ENCODE data around the gene MXD4. TPM values are rescaled to one million over a fixed set of nuclear protein-coding genes. Genes with fewer than 3 reads are reported as not detected.
A peak's percentile ranks its signal among the peaks of the same experiment; 100 is the strongest.
"Not testable (repeated sequence)": the region's sequence is repeated elsewhere in the genome, so short reads cannot be mapped to it uniquely, and the experiment has no call there.

Gene MXD4
- total RNA-seq, 2 experiments from 2014 or later = 3.6 to 4.9 TPM

DNA sequence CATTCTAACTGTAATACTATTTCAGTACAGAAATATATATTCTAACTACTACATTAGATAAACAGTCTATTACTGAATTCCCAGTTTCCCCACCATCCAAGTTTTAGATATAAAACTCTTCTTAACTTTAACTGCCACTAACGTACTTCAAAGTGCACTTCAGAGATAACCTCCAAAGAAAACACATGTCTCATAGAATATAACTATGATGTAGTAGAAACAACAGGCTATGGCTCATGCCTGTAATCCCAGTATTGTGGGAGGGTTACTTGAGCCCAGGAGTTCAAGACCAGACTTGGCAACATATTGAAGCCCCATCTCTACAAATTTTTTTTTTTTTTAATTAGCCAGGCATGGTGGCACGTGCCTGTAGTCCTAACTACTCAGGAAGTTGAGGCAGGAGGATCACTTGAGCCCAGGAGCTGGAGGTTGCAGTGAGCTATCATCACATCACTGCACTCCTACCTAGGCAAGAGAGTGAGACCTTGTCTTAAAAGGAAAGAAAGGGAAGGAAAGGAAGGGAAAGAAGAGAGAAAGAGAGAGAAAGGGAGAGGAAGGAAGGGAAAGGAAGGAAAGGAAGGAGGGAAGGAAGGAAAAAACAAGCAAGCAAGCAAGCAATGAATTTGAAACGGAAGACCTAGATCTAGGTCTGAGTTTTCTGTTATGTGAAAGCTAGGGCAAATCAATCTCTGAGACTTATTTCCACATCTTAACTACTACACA is 24.8 kb downstream of the MXD4 start:
- no peak for DNase-seq
- peaks cover 39% of the 10 kb centered on the region for H3K36me3 Mint-ChIP-seq
- no peaks in the 10 kb centered on the region for H3K9me3 Mint-ChIP-seq
- H3K27me3 Mint-ChIP-seq = no peaks in the 10 kb centered on the region
- no peak overlapping the region for H3K27ac Mint-ChIP-seq
- peak overlapping the region; percentile 2 for H3K4me3 Mint-ChIP-seq
- H3K4me1 Mint-ChIP-seq (ENCODE audit: low read depth) = peaks cover 56% of the 10 kb centered on the region
- intact Hi-C loops (cut with micrococcal nuclease) = no loop called here
- POLR2A ChIA-PET = no interaction called here
- CTCF ChIA-PET = interaction anchor here (0.7 to 4.0 kb wide), 4 partner anchors 17 to 225 kb away, joined by 3 to 19 read pairs (median 6); partner anchors contain the start of gene CFAP99

DNA sequence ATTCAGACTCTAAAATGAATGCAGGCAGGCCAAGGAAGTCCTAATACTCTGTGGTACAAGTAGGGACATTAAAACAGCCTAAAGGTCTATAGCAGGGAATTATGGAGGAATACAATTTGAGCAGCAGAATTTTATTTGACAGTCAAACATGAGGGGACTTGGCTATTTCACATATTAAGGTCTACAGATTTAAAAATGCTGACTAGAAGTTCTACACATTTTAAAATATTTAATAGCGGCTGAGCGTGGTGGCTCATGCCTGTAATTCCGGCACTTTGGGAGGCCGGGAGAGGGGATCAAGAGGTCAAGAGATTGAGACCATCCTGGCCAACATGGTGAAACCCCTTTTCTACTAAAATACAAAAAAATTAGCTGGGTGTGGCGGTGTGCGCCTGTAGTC is 30.8 kb downstream of the MXD4 start:
- no peaks in the 10 kb centered on the region for H3K27me3 Mint-ChIP-seq
- H3K27ac Mint-ChIP-seq = no peak overlapping the region
- POLR2A ChIA-PET = no interaction called here
- no peaks in the 10 kb centered on the region for H3K9me3 Mint-ChIP-seq
- H3K4me3 Mint-ChIP-seq = no peak overlapping the region
- peaks cover 18% of the 10 kb centered on the region for H3K4me1 Mint-ChIP-seq (ENCODE audit: low read depth)
- CTCF ChIA-PET = interaction anchor here (1.0 to 2.4 kb wide), 3 partner anchors 9 to 11 kb away, joined by 4 to 13 read pairs (median 4); no protein-coding TSS in a partner anchor
- intact Hi-C loops (cut with micrococcal nuclease) = no loop called here
- peaks cover 17% of the 10 kb centered on the region for H3K36me3 Mint-ChIP-seq
- no peak for DNase-seq

DNA sequence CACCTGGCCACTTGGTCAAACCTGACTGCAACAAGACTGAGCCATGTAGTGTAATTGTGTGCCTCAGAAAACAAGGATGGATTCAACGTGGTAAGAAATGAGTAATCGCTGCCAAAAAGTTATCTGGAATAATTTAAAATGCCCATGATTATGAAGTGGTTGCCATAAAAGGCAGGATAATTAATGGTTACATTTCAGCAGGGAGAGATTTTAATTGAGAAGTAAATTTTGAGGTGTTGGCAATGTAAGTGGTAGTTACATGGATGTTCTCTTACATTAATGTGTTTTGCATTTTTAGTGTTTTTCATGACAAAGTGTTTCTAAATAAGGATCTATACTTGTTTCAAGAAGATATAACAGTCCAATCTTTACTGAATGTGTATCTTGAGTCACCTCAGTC is 35.6 kb downstream of the MXD4 start:
- no peaks in the 10 kb centered on the region for H3K9me3 Mint-ChIP-seq
- no peak for DNase-seq
- H3K4me3 Mint-ChIP-seq = no peak overlapping the region
- POLR2A ChIA-PET = no interaction called here
- no peaks in the 10 kb centered on the region for H3K4me1 Mint-ChIP-seq (ENCODE audit: low read depth)
- CTCF ChIA-PET = no interaction called here
- H3K27ac Mint-ChIP-seq = no peak overlapping the region
- intact Hi-C loops (cut with micrococcal nuclease) = no loop called here
- H3K27me3 Mint-ChIP-seq = no peaks in the 10 kb centered on the region
- peaks cover 11% of the 10 kb centered on the region for H3K36me3 Mint-ChIP-seq

DNA sequence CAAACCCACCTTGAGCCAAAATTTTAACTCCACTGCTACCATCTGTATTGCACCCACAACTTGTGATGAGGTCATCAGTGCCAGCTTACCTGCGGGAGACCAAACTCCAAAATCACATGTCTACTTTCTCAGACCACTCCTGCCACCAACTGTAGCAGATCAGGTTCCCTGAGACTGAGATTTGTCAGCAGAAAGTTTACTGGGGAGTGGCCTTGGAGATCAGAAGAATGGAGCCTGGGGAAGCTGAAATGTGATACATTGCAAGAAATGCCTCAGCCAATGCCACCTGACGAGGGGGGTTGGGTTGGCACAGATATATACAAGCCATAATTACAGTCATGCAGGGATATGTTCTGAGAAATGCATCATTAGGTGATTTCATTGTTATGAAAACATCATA is 39.1 kb downstream of the MXD4 start:
- ChIA-PET POLR2A (interaction anchor here (1.1 kb wide), 1 partner anchor 144 kb away, joined by 3 read pairs; no protein-coding TSS in a partner anchor), CTCF (interaction anchor here (0.7 to 1.2 kb wide), 2 partner anchors 220 to 240 kb away, joined by 3 to 4 read pairs; no protein-coding TSS in a partner anchor)
- Mint-ChIP-seq H3K27me3 (no peaks in the 10 kb centered on the region), H3K27ac (no peak overlapping the region), H3K9me3 (no peaks in the 10 kb centered on the region), H3K4me3 (no peak overlapping the region), H3K4me1 (ENCODE audit: low read depth) (peaks cover 5% of the 10 kb centered on the region), H3K36me3 (peaks cover 8% of the 10 kb centered on the region)
- no peak for DNase-seq
- intact Hi-C loops (cut with micrococcal nuclease) = no loop called here

DNA sequence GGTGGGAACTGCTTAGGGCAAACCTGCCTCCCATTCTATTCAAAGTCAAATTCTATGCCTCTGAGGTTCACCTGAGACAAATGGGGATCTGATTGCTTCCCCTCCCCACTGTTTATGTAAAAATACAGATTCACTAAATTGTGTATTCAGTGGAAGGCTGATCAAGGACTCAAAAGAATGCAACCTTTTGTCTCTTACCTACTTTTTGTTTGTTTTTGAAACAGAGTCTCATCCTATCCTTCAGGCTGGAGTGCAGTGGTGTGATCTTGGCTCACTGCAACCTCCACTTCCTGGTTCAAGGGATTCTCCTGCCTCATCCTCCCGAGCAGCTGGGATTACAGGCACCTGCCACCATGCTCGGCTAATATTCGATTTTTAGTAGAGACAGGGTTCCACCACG is 40.5 kb downstream of the MXD4 start:
- H3K27me3 Mint-ChIP-seq; POLR2A ChIA-PET; H3K36me3 Mint-ChIP-seq; H3K9me3 Mint-ChIP-seq; intact Hi-C loops (cut with micrococcal nuclease); H3K27ac Mint-ChIP-seq; H3K4me1 Mint-ChIP-seq (ENCODE audit: low read depth); DNase-seq; H3K4me3 Mint-ChIP-seq: not testable (repeated sequence)
- CTCF ChIA-PET = interaction anchor here (0.7 to 2.6 kb wide), 7 partner anchors 9 to 880 kb away, joined by 3 to 28 read pairs (median 7); partner anchors contain the start of genes HAUS3, POLN and RNF4

DNA sequence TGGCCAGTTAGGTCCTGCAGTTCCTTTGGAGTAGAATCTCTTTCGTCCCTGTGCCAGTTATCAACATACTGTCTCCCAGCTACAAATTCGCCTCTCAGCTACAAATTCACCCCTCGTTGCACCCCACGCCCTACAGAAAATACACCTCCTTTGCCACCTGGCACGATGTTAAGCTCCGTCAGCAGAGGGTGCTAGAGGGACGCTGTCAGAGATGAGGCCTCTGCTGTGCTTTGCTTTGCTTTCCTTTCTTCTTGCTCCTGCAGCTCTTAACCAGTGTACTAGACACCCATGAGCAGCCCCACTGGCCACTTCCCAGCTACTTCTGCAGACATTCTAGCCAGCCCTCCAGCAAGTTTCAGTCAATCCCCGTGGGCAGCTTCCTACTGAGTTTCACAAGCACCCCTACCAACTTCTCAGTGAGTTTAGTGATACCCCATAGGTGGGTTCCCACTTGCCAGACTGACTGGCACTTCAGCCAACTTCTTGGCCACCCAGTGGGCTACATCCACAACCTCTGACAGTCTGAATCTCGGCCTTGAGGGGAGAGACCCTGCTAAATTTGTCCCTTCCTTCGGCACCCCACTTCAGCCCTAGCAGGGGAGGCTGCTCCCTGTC is 41.8 kb downstream of the MXD4 start:
- H3K9me3 Mint-ChIP-seq = no peaks in the 10 kb centered on the region
- H3K27ac Mint-ChIP-seq = no peak overlapping the region
- ChIA-PET CTCF (interaction anchor here (0.6 to 2.6 kb wide), 34 partner anchors 9 to 315 kb away, joined by 3 to 28 read pairs (median 5); partner anchors contain the start of genes CFAP99, HAUS3, MXD4 and POLN), POLR2A (interaction anchor here (1.1 to 1.4 kb wide), 2 partner anchors 21 to 249 kb away, joined by 3 to 5 read pairs; partner anchors contain the start of gene RNF4)
- intact Hi-C loops (cut with micrococcal nuclease) = loop anchor here (1.0 kb wide), 1 partner anchor 221 kb away; no protein-coding TSS in a partner anchor
- peaks cover 5% of the 10 kb centered on the region for H3K4me1 Mint-ChIP-seq (ENCODE audit: low read depth)
- no peaks in the 10 kb centered on the region for H3K27me3 Mint-ChIP-seq
- H3K36me3 Mint-ChIP-seq = peaks cover 3% of the 10 kb centered on the region
- no peak overlapping the region for H3K4me3 Mint-ChIP-seq
- peak; percentile 84 for DNase-seq

DNA sequence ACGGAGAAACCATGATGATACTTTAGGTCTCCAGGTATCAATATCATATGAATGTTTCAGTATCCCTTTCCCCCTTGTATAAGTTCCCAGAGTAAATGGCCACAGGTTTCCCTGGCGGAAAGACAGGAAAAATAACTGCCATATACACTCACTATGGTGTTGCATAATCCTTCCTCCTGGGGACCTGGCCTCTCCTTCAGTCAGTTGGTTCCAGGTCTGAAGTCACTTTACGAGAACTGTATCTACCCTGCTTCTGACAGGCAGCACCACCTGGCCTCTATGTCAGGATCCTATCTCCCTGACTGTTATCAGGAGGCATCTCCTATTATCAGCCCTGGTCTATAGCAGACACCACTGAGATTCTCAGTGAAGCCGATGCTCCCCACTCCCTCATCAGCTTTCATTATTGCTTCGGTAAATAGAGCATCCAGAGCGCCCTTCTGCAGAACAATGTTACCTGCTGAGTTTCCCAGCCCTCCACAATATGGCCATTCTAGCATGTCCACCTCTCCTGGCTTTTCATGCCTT is 42.6 kb downstream of the MXD4 start:
- H3K9me3 Mint-ChIP-seq = no peaks in the 10 kb centered on the region
- ChIA-PET CTCF (interaction anchor here (0.6 to 2.6 kb wide), 33 partner anchors 10 to 316 kb away, joined by 3 to 28 read pairs (median 5); partner anchors contain the start of genes CFAP99, HAUS3, MXD4 and POLN), POLR2A (interaction anchor here (1.4 kb wide), 1 partner anchor 22 kb away, joined by 5 read pairs; no protein-coding TSS in a partner anchor)
- H3K4me3 Mint-ChIP-seq = no peak overlapping the region
- H3K27me3 Mint-ChIP-seq = no peaks in the 10 kb centered on the region
- H3K4me1 Mint-ChIP-seq (ENCODE audit: low read depth) = peaks cover 5% of the 10 kb centered on the region
- H3K36me3 Mint-ChIP-seq = peaks cover 3% of the 10 kb centered on the region
- H3K27ac Mint-ChIP-seq = no peak overlapping the region
- no peak for DNase-seq
- intact Hi-C loops (cut with micrococcal nuclease) = no loop called here

DNA sequence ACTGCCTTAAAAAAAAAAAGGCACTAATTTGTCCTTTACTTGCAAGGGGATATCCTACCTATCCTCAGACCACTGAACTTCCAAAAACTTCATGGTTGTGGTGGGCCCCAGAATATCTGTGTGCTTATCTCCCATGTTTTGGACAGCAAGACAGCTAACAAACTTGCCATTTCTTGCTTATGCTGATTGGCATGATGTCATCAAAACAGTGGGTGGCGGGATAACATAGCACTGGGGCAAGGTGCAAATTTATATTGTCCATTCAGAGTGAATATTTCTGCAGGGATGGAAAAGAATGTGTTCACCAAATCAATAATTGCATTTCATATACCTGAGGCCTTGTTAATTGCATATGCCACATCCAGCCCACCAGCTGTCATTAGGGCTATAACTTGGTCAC is 43.5 kb downstream of the MXD4 start:
- no peaks in the 10 kb centered on the region for H3K27me3 Mint-ChIP-seq
- intact Hi-C loops (cut with micrococcal nuclease) = no loop called here
- H3K9me3 Mint-ChIP-seq = no peaks in the 10 kb centered on the region
- H3K4me3 Mint-ChIP-seq = no peak overlapping the region
- peaks cover 2% of the 10 kb centered on the region for H3K36me3 Mint-ChIP-seq
- ChIA-PET POLR2A (no interaction called here), CTCF (interaction anchor here (0.8 kb wide), 1 partner anchor 223 kb away, joined by 4 read pairs; no protein-coding TSS in a partner anchor)
- H3K4me1 Mint-ChIP-seq (ENCODE audit: low read depth) = peaks cover 5% of the 10 kb centered on the region
- H3K27ac Mint-ChIP-seq = no peak overlapping the region
- DNase-seq = no peak

DNA sequence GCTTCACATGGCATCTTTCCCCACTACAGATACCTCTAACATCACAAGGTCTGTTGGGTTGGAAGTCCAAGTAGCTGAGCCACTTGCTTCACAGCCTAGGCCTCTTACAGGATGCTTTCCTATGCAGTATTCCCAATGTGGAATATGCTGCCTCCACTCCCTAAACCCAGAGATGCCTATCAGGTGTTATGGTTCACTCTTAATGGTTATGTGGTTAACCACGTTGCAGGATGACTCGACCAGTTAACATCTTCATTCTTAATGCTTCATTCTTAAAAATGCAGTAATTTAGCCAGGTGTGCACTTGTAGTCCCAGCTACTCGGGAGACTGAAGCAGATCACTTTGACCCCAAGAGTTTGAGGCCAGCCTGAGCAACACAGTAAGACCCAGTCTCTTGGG is 44.2 kb downstream of the MXD4 start:
- intact Hi-C loops (cut with micrococcal nuclease) = no loop called here
- POLR2A ChIA-PET = no interaction called here
- no peak overlapping the region for H3K4me3 Mint-ChIP-seq
- H3K27ac Mint-ChIP-seq = no peak overlapping the region
- DNase-seq = no peak
- peaks cover 5% of the 10 kb centered on the region for H3K4me1 Mint-ChIP-seq (ENCODE audit: low read depth)
- no peaks in the 10 kb centered on the region for H3K9me3 Mint-ChIP-seq
- CTCF ChIA-PET = interaction anchor here (1.1 kb wide), 1 partner anchor 218 kb away, joined by 3 read pairs; no protein-coding TSS in a partner anchor
- no peaks in the 10 kb centered on the region for H3K36me3 Mint-ChIP-seq
- no peaks in the 10 kb centered on the region for H3K27me3 Mint-ChIP-seq

DNA sequence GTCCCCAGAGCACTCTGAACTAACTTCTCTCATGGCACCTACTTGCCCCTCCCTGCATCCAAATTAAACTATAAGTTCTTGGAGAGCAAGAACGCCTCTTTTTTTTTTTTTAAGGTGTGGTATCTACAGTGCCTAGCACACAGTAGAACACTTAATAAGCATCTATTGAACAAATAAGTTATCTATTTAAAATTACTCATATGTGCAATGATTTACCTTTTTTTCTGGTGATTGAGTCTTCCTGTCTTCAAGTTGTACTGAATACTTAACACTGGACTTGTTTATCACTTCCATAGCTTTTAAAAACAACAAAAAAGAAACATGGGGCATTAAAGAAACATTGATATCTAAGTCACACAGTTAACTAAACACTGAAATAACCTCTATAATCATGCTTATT is 49.1 kb downstream of the MXD4 start:
- Mint-ChIP-seq H3K4me3 (no peak overlapping the region), H3K4me1 (ENCODE audit: low read depth) (no peaks in the 10 kb centered on the region), H3K36me3 (no peaks in the 10 kb centered on the region), H3K27ac (no peak overlapping the region), H3K27me3 (no peaks in the 10 kb centered on the region), H3K9me3 (no peaks in the 10 kb centered on the region)
- DNase-seq = no peak
- ChIA-PET CTCF (no interaction called here), POLR2A (no interaction called here)
- intact Hi-C loops (cut with micrococcal nuclease) = no loop called here

DNA sequence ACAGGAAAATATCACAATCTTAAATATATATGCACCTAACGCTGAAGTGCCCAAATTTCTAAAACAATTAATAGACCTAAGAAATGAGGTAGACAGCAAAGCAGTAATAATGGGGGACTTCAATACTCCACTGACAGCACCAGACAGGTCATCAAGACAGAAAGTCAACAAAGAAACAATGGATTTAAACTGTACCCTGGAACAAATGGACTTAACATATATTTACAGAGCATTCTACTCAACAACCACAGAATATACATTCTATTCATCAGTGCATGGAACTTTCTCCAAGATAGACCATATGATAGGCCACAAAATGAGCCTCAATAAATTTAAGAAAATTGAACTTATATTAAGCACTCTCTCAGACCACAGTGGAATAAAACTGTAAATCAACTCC is 59.1 kb downstream of the MXD4 start:
- H3K9me3 Mint-ChIP-seq; DNase-seq; H3K27me3 Mint-ChIP-seq; H3K27ac Mint-ChIP-seq; H3K36me3 Mint-ChIP-seq; H3K4me3 Mint-ChIP-seq; H3K4me1 Mint-ChIP-seq (ENCODE audit: low read depth); POLR2A ChIA-PET: not testable (repeated sequence)
- CTCF ChIA-PET = interaction anchor here (2.1 kb wide), 1 partner anchor 17 kb away, joined by 6 read pairs; no protein-coding TSS in a partner anchor
- intact Hi-C loops (cut with micrococcal nuclease) = loop anchor here (10.0 kb wide), 1 partner anchor 108 kb away; no protein-coding TSS in a partner anchor
